Kidney (tissue), 14 donors: ENCODE data around the gene CD180. TPM values are rescaled to one million over a fixed set of nuclear protein-coding genes. Genes with fewer than 3 reads are reported as not detected.

Experiments used
- DNase-seq, 5 donors: peaks; one replicate each; pipeline ENCODE4 v3.0.0-alpha.2; 2013 to 2020
- FAIRE-seq: peaks from 2 replicates; lab custom pipeline; 2012; peaks lifted over from hg19 to GRCh38; lab: Jason Lieb, UNC
- H3K27ac ChIP-seq, 2 donors: one replicate each; pipeline ENCODE4 v1.7.0; 2013; ENCODE audit warnings: low read depth in 2 of 2, low read length in 2 of 2, inconsistent platforms in 1 of 2
- H3K27me3 ChIP-seq: one replicate; pipeline ENCODE4 v1.7.1; 2013; ENCODE audit warnings: low read length, inconsistent platforms; ENCODE audit not compliant: control insufficient read depth, insufficient read depth
- H3K36me3 ChIP-seq, 3 donors: one replicate each; pipeline versions ENCODE4 v1.7.0 to v1.7.1; 2013; ENCODE audit warnings: low read length in 3 of 3, control low read depth in 1 of 3, inconsistent platforms in 1 of 3; ENCODE audit not compliant: insufficient read depth in 3 of 3, control insufficient read depth in 2 of 3
- H3K4me1 ChIP-seq, 3 donors: one replicate each; pipeline versions ENCODE4 v1.7.0 to v1.7.1; 2013; ENCODE audit warnings: low read length in 3 of 3, inconsistent platforms in 1 of 3, low read depth in 1 of 3; ENCODE audit not compliant: control insufficient read depth in 2 of 3, insufficient read depth in 2 of 3
- H3K4me3 ChIP-seq, 3 donors: one replicate each; pipeline versions ENCODE4 v1.7.0 to v1.8.1; 2013; ENCODE audit warnings: low read length in 3 of 3, control low read depth in 1 of 3, inconsistent platforms in 1 of 3
- H3K9ac ChIP-seq, 3 donors: one replicate each; pipeline versions ENCODE4 v1.7.0 to v1.7.1; 2013; ENCODE audit warnings: low read length in 3 of 3, control low read depth in 1 of 3, inconsistent platforms in 1 of 3
- H3K9me3 ChIP-seq, 3 donors: one replicate each; pipeline versions ENCODE4 v1.7.0 to v1.7.1; 2013; ENCODE audit warnings: low read length in 3 of 3, control low read depth in 1 of 3, inconsistent platforms in 1 of 3; ENCODE audit not compliant: control insufficient read depth in 2 of 3, insufficient read depth in 1 of 3
- intact Hi-C: fragments of 100-400 bp; cut with DNase I; formaldehyde crosslinking; loops from one replicate; pipeline ENCODE4 v1.11.1; 2022
- polyA plus RNA-seq: library from polyadenylated mRNA; stranded (reverse); fragments of 350-450 nt; fragmentation: Illumina TruSeq; extraction: RNeasy Lipid Tissue Mini Kit (QIAGEN cat#74804); gene quantifications from one replicate; pipeline ENCODE4 v1.2.3, GENCODE V29; 2014; ENCODE audit warnings: low read depth, low replicate concordance; ENCODE audit not compliant: insufficient read depth
- total RNA-seq: library from RNA; stranded (reverse); fragmentation: NEBNext Ultra II Directional; extraction: Animal tissue kit (Norgen Biotek cat#: 25700); gene quantifications from one replicate; pipeline ENCODE4 v1.2.1, GENCODE V29; 2021
- TF ChIP-seq, protein P1 (sequence below): IDR thresholded peaks from 3 replicates; pipeline ENCODE4 v1.5.1; 2012; ENCODE audit warnings: mild to moderate bottlenecking, moderate library complexity, borderline replicate concordance; ENCODE audit not compliant: insufficient read depth; ENCODE audit errors: extremely low read depth
- donor health status: control.
- donor health status: control.
- donor health status: control.
- donor health status: control.
- donor health status: control.
- donor health status: DM: yes; HTN: yes; CAD: no.
- donor health status: Normal renal cell carcinoma (clear cell type).

CD180 gene
- total and polyA plus RNA-seq, 2 donors from 2014 or later, result 0.28 to 3.3 TPM

DNA sequence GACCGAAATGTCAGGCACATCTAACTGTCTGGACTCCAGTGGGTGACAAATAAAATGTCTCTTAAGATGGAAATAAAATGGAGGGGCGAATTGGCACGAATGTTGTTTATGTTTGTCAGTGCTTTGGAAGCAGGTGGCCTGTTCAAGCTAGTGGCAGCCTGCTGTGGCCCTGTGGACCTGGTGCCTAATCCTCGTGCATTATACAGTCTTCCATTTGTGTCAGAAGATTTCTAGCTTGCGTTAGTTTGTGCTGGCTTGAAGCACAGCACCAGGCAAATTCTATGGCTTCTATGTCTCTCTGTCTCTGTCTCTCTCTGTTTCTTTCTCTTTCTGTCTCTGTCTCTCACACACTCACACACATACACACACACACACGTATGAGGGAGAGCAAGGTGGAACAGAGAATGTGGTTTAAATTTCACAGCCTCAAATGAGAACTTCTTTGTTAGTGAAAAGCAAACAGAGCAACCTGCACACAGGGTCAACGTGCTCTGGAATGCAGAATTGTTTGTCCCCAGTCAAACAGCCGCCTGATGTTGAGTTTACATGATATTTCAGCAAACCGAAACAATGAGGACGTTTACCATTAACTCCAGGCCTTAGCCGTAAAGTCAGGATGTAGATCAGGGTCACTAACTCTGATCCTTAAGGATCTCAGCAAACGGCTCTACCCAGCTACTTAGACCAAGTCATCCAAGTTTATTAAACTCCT is 39.0 kb upstream of the CD180 start:
- Histone ChIP-seq H3K4me3 (no peak overlapping the region), H3K27ac (peak overlapping the region in 1 of 2 donors; percentile 9), H3K9ac (no peak overlapping the region), H3K36me3 (no peaks in the 10 kb centered on the region), H3K9me3 (no peaks in the 10 kb centered on the region), H3K27me3 (no peaks in the 10 kb centered on the region), H3K4me1 (peaks cover 6 to 11% (median 9%) of the 10 kb centered on the region in 3 donors)
- peak in 3 of 5 donors; percentile 31 to 51 (median 45) for DNase-seq
- TF ChIP-seq, protein P1, sequence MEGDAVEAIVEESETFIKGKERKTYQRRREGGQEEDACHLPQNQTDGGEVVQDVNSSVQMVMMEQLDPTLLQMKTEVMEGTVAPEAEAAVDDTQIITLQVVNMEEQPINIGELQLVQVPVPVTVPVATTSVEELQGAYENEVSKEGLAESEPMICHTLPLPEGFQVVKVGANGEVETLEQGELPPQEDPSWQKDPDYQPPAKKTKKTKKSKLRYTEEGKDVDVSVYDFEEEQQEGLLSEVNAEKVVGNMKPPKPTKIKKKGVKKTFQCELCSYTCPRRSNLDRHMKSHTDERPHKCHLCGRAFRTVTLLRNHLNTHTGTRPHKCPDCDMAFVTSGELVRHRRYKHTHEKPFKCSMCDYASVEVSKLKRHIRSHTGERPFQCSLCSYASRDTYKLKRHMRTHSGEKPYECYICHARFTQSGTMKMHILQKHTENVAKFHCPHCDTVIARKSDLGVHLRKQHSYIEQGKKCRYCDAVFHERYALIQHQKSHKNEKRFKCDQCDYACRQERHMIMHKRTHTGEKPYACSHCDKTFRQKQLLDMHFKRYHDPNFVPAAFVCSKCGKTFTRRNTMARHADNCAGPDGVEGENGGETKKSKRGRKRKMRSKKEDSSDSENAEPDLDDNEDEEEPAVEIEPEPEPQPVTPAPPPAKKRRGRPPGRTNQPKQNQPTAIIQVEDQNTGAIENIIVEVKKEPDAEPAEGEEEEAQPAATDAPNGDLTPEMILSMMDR, result no peak
- intact Hi-C loops, result no loop called here
- no peak for FAIRE-seq

DNA sequence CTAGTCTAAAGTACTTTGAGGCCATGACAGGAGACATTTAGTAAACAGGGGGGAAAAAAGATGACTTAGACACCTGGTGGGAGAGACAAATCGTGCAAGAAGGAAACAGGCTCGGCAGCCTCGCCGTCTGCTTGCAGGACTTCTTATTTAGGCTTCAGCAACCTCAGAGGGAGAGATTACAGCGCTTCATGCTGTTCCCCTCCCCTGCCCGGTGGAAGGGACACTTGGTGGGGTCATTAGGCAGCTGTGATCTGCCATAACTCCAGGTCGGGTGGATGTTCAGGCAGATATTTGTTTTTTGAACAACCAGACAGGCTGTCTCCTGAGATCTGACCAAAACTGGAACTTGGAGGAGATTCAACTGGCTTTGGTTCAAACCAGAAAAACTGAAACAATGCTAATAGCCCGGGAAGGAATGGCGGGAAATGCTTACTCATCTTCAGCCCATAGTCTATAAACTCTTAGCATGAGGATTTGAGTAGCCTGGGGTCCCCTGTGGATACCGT is 38.1 kb upstream of the CD180 start:
- peak in 4 of 5 donors; percentile 43 to 80 (median 60) for DNase-seq
- TF ChIP-seq, protein P1, result no peak
- H3K4me3 ChIP-seq, result peak overlapping the region in 1 of 3 donors; percentile 28
- no peaks in the 10 kb centered on the region for H3K9me3 ChIP-seq
- no peaks in the 10 kb centered on the region for H3K27me3 ChIP-seq
- no peak for FAIRE-seq
- peaks cover 6 to 11% (median 9%) of the 10 kb centered on the region in 3 donors for H3K4me1 ChIP-seq
- peak overlapping the region in 1 of 2 donors; percentile 9 for H3K27ac ChIP-seq
- no peaks in the 10 kb centered on the region for H3K36me3 ChIP-seq
- peak overlapping the region in 1 of 3 donors; percentile 38 for H3K9ac ChIP-seq
- intact Hi-C loops, result no loop called here

DNA sequence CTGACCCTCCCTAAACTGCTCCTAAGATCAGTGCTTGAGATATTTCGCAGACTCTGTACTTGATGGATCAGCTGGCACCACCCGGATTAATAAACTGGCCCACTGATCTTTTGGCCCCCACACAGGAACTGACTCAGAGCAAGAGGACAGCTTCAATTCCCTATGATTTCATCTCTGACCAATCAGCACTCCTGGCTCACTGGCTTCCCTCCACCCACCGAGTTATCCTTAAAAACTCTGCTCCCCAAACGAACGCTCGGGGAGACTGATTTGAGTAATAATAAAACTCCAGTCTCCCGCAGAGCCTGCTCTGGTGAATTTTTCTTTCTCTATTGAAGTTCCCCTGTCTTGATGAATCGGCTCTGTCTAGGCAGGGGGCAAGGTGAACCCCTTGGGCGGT is 36.5 kb upstream of the CD180 start:
- H3K36me3 ChIP-seq, result no peaks in the 10 kb centered on the region
- peaks cover 6 to 11% (median 9%) of the 10 kb centered on the region in 3 donors for H3K4me1 ChIP-seq
- intact Hi-C loops, result no loop called here
- TF ChIP-seq, protein P1, result no peak
- DNase-seq, result no peak
- H3K9ac ChIP-seq, result no peak overlapping the region
- no peaks in the 10 kb centered on the region for H3K27me3 ChIP-seq
- H3K27ac ChIP-seq, result no peak overlapping the region
- no peak overlapping the region for H3K4me3 ChIP-seq
- FAIRE-seq, result no peak
- no peaks in the 10 kb centered on the region for H3K9me3 ChIP-seq
